Globus pallidus (tissue), 1 donor: ENCODE results near the gene SLC6A13.
A peak's percentile ranks its signal among the peaks of the same experiment; 100 is the strongest.
"Not testable (repeated sequence)": the region's sequence is repeated elsewhere in the genome, so short reads cannot be mapped to it uniquely, and the experiment has no call there.

ENCODE experiments used
- DNase-seq: peaks from one replicate; pipeline ENCODE4 v3.0.0-alpha.2; 2015; ENCODE audit warnings: low spot score

Gene SLC6A13

GRCh38 chr12:197911-198695 lies 64.5 kb downstream of the SLC6A13 start:
- no peak for DNase-seq

DNA sequence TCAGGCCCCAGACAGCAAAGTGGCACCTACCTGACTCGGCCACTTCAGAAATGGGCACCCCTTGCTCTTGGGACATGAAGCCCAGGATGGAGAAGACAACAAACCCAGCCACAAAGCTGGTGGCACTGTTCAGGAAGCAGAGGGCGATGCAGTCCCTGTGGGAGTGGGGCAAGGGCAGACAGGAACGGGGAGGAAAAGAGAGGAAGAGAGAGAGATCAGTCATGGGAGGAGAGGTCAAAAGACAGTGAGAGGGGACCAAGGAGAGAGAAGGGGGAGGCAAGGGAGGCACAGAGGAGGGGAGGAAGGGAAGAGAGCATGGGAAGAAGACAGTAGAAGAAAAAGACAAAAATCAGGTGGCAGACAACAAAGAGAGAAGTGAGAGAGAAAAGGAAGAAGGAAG lies 65.3 kb downstream of the SLC6A13 start:
- no peak for DNase-seq

- DNase-seq, result no peak
These were observed 66.2 kb downstream of the SLC6A13 start for GRCh38 chr12:196436-196835.

DNA sequence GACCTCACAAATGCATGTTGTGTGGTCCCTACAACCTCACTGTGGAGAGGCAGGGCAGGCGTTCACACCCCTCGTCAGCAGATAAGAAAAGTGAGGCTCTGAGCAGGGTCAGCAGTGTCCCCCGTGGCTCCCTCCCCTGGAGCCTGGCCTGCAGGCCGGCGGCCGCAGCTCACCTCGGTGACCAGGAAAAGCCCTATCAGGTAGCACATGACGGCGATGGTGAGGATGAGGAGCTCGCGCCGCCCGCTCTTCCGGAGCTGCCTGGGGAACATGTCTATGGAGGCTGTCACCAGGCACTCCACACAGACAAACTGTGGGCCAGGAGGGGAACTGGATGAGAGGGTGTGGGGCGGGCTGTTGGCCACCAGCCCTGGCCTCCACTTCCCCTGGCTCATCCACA lies 66.7 kb downstream of the SLC6A13 start:
- no peak for DNase-seq

GRCh38 chr12:195156-195555 lies 67.5 kb downstream of the SLC6A13 start:
- DNase-seq, result no peak

DNA sequence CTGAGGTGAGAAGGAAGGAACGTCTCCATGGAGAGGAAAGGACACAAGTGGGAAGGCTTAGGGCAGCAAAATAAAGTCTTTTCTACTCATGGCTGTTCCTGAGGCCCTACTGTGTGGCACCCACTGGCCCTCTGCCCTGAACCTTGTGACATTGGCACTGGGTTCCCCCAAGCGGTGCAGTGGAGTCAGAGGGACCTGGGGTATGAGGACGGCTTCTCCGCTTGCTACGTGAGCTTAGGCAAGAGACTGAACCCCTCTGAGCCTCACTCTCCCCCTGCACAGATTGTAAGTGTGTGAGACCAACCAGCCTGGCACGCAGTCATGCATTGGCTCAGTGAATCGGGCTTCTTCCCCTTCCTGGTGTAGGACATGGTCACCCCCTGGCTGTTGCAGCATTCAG lies 68.4 kb downstream of the SLC6A13 start:
- DNase-seq, result no peak

- DNase-seq, result no peak
These were observed 69.4 kb downstream of the SLC6A13 start for GRCh38 chr12:193261-193660.

DNA sequence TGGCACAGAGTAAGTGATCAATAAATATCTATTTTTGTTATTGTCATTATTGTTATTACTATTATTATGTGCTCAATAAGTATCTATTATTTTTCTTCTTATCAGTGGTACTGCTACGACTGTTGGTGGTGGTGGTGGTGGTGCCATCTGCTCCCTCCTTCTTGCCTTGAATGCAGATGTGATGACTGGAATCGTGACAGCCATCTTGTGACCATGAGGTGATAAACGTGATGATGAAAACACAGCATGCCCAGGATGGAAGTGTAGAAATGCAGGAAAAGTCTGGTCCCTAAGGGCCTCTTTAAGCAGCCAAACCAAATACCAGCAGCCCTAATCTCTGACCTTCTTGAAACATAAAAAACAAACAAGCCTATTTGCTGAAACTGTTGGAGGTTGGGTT lies 71.1 kb downstream of the SLC6A13 start:
- no peak for DNase-seq

- DNase-seq, result no peak
These were observed 71.8 kb downstream of the SLC6A13 start for GRCh38 chr12:190881-191280.

DNA sequence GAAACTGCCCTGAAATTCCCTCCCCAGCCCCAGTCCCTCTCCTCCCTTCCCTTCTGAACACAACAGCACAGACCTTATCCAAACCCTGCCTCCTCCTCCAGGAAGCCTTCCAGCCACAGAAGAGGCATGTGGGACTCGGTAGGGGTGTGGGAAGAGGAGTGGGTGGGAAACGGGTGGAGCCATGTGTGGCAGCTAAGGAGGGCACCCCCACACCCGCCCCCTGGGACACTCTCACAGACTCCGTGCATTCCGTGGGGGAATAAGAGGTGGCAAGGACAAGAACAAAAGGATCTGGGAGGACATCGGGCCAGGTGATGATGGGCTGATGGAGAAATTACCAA lies 73.0 kb downstream of the SLC6A13 start:
- DNase-seq, result no peak

- peak; percentile 70 for DNase-seq
These were observed 73.6 kb downstream of the SLC6A13 start for GRCh38 chr12:188910-189621.

DNA sequence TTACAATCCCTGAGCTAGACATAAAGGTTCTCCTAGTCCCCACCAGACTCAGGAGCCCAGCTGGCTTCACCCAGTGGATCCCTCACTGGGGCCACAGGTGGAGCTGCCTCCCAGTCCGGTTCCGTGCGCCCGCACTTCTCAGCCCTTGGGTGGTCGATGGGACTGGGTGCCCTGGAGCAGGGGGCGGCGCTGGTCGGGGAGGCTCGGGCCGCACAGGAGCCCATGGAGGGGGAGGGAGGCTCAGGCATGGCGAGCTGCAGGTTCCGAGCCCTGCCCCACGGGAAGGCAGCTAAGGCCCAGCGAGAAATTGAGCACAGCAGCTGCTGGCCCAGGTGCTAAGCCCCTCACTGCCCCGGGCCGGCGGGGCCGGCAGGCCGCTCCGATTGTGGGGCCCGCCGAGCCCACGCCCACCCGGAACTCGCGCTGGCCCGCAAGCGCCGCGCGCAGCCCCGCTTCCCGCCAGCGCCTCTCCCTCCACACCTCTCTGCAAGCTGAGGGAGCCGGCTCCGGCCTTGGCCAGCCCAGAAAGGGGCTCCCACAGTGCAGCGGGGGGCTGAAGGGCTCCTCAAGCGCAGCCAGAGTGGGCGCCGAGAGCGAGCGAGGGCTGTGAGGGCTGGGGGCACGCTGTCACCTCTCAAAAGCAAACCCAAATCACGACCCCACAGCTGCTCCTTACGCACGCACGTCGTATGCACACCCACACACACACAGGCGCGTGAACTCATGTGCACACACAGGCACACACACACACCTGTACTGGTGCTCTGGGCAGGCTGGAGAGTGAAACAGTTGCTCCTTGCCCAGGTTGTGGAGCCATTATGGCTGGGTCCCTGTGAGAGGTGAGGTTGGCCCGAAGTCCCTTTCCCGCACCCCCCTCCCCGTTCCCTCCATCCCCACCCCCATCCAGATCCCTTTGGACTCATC lies 74.4 kb downstream of the SLC6A13 start:
- not testable (repeated sequence) for DNase-seq

- no peak for DNase-seq
These were observed 76.5 kb downstream of the SLC6A13 start for GRCh38 chr12:186006-186625.

GRCh38 chr12:185576-185955 lies 77.1 kb downstream of the SLC6A13 start:
- no peak for DNase-seq

DNA sequence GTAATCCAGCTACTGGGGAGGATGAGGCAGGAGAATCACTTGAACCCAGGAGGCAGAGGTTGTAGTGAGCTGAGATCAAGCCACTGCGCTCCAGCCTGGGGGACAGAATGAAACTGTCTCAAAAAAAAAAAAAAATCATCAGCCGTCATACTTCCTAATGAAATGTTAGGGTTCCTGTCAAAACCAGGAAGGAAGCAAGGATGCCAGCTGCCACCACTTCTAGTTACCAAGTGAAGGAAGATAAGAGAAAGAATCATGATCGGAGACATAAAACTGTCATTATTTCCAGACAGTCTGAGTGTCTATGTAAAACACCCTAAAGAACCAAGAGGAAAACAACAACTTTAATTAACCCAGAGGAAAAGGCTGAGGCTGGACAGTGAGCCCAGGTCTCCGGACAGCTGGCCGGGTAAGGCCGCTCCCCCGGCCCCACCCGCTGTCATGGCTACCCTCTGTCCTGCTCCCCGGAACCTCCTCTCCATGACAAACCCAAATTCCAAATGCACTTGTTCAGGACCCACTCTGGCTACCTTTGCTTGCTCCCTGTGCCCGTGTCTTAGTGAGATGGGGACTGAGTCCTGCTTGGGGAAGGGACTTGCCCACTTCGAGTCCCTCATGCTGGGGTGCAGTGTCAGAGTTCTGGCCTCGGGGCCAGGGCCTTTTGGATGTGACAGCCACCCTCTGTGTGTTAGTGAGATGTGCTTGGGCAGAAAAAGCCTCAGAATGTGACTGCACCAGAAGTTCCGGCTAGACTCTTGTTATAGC lies 77.6 kb downstream of the SLC6A13 start:
- no peak for DNase-seq

- no peak for DNase-seq
These were observed 80.2 kb downstream of the SLC6A13 start for GRCh38 chr12:182381-182892.

- no peak for DNase-seq
These were observed 80.7 kb downstream of the SLC6A13 start for GRCh38 chr12:181921-182320.

- no peak for DNase-seq
These were observed 82.2 kb downstream of the SLC6A13 start for GRCh38 chr12:180445-180844.

DNA sequence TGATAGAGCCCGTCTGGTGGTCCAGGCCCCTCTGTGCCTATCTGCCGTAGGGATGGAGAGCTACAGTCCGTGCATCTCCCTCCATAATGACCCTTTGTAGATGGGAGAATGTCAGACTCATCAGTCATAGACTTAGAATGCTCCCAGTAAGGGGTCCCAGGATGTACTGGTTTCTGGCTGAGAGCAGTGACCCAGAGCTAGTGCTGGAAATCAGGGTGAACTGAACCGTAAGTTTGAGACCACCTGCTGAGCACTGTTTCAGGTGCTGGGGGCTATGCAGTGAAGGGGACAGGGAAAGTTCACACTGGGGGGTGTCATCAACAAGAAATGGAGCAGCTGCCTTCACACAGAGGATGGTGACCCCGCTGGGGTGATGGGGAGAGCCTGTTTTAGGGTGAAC lies 82.8 kb downstream of the SLC6A13 start:
- no peak for DNase-seq

DNA sequence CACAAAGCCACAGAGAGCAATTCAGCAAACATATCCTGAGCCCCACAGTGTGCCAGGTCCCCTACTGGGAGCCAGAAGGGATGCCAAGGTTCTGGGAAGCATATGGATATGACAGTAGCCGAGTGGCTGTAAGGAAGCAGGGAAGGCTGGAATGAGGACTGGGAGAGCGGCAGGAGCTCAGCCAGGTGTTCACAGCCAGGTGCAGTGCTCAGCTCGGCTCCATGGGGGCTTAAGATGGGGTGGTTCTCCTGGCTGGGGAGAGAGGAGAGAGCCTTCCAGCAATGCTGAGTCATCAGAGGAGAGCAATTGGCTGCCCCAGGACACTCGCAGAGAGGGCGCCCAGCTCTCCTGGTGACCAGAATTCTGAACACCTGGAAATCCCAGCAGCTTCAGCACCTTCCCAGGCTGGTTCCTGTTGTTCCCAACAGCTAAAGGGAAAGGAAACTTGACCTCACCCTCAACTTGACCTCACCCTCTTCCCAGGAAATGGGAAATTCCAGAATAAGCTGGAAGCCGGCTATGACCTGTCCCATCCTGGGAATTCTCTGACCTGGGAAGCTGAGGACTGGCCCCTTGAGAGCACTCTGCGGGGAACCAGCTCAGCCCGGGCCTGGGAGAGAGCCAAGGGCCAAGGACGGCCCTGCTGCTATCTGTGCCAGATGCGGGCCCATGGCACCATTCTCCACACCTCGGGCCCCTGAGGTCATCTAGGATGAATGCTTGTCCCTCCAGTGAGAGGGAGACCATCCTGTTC lies 83.3 kb downstream of the SLC6A13 start:
- no peak for DNase-seq

DNA sequence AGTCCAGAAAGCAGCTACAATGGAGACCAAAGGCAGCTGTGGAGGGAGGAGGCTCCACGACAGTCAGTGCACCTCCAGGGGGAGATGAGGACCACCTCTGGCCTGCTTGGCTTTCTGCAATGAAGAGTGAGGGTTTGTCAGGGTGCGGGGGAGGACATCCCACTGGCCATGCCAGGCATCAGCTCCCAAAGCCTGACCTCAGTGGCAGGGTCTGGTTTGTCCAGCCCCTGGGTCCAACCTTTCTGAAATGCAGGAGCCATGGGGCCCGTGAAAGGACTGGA lies 83.9 kb downstream of the SLC6A13 start:
- no peak for DNase-seq
